GM13976 (cell line): ENCODE measurements around the gene SPPL3.
"Not testable (repeated sequence)": the region's sequence is repeated elsewhere in the genome, so short reads cannot be mapped to it uniquely, and the experiment has no call there.

Experiments
- DNase-seq: peaks from one replicate; pipeline ENCODE4 v3.0.0; 2012; ENCODE audit warnings: low spot score
- CTCF ChIP-seq: IDR thresholded peaks from 2 replicates; pipeline ENCODE4 v1.5.1; 2012; ENCODE audit warnings: borderline replicate concordance, mild to moderate bottlenecking; ENCODE audit not compliant: insufficient read depth; ENCODE audit errors: extremely low read depth, missing control alignments, control extremely low read depth
- in situ Hi-C: fragments of 300-500 bp; cut with MboI; formaldehyde crosslinking; loops from one replicate; pipeline ENCODE4 v1.12.0; 2022; ENCODE audit warnings: low sequenced_read_pairs, mixed read lengths, inconsistent platforms; ENCODE audit not compliant: unreplicated experiment

SPPL3 gene

GRCh38 chr12:120843472-120843871 lies 60.7 kb downstream of the SPPL3 start:
- no peak for DNase-seq

GRCh38 chr12:120842595-120842994 lies 61.6 kb downstream of the SPPL3 start:
- no peak for TF ChIP-seq CTCF
- DNase-seq = no peak
- in situ Hi-C loops = no loop called here

More at GRCh38 chr12:120843472-120843871, 60.7 kb downstream of the SPPL3 start:
- no peak for TF ChIP-seq CTCF
- in situ Hi-C loops = no loop called here

- DNase-seq = no peak
- in situ Hi-C loops = no loop called here
- TF ChIP-seq CTCF = no peak
Observed at GRCh38 chr12:120841525-120841924, 62.6 kb downstream of the SPPL3 start.

- TF ChIP-seq CTCF = no peak
- in situ Hi-C loops = no loop called here
- DNase-seq = no peak
Observed at GRCh38 chr12:120839503-120839902, 64.7 kb downstream of the SPPL3 start.

- in situ Hi-C loops, DNase-seq: not testable (repeated sequence)
Observed at GRCh38 chr12:120838629-120839383, 65.4 kb downstream of the SPPL3 start.

- TF ChIP-seq CTCF = no peak
- in situ Hi-C loops = no loop called here
- no peak for DNase-seq
Observed at GRCh38 chr12:120836114-120836684, 68.0 kb downstream of the SPPL3 start.

- no peak for DNase-seq
- in situ Hi-C loops = no loop called here
- TF ChIP-seq CTCF = no peak
Observed at GRCh38 chr12:120835657-120836056, 68.5 kb downstream of the SPPL3 start.
